Measurements from ENCODE around the gene AKR1E2. TPM values are rescaled to one million over a fixed set of nuclear protein-coding genes. Genes with fewer than 3 reads are reported as not detected.

AKR1E2 gene
- polyA plus RNA-seq (2012; ENCODE audit: low read depth, missing spikeins) = not detected

GRCh38 chr10:4825868-4826791 is at the start of gene AKR1E2:
TSS of gene AKR1E2 (plus strand) at chr10:4826207. CDS start at chr10:4826325, 118 bp downstream.
- no peak for FAIRE-seq
- DNase-seq (ENCODE audit: insufficient read length, low spot score) = no peak
- no peak for TF ChIP-seq POLR2A (IDR thresholded peaks at IDR 0.05; ENCODE audit: low read depth, low read length)
- TF ChIP-seq POU2F2 (IDR thresholded peaks at IDR 0.05; ENCODE audit: low read depth, low read length) = no peak
- TF ChIP-seq PAX5 (IDR thresholded peaks at IDR 0.05; ENCODE audit: insufficient read depth, low read length, severe bottlenecking) = no peak
- no peak for TF ChIP-seq SPI1 (IDR thresholded peaks at IDR 0.05; ENCODE audit: low read depth, low read length)
- TF ChIP-seq POLR2AphosphoS5 (IDR thresholded peaks at IDR 0.05; ENCODE audit: low read depth, low read length) = no peak
- no peak for TF ChIP-seq TAF1 (IDR thresholded peaks at IDR 0.05; ENCODE audit: low read depth, low read length)

GRCh38 chr10:4776234-4776638 is 49.8 kb upstream of the AKR1E2 start:
- TF ChIP-seq PAX5 (IDR thresholded peaks at IDR 0.05; ENCODE audit: insufficient read depth, low read length, severe bottlenecking) (no peak), POLR2A (IDR thresholded peaks at IDR 0.05; ENCODE audit: low read depth, low read length) (no peak), SPI1 (IDR thresholded peaks at IDR 0.05; ENCODE audit: low read depth, low read length) (no peak), POU2F2 (IDR thresholded peaks at IDR 0.05; ENCODE audit: low read depth, low read length) (no peak), TAF1 (IDR thresholded peaks at IDR 0.05; ENCODE audit: low read depth, low read length) (no peak), POLR2AphosphoS5 (IDR thresholded peaks at IDR 0.05; ENCODE audit: low read depth, low read length) (no peak)
- no peak for DNase-seq (ENCODE audit: insufficient read length, low spot score)
- no peak for FAIRE-seq

GRCh38 chr10:4778761-4779160 is 47.2 kb upstream of the AKR1E2 start:
- TF ChIP-seq PAX5 (IDR thresholded peaks at IDR 0.05; ENCODE audit: insufficient read depth, low read length, severe bottlenecking) (no peak), POLR2A (IDR thresholded peaks at IDR 0.05; ENCODE audit: low read depth, low read length) (no peak), TAF1 (IDR thresholded peaks at IDR 0.05; ENCODE audit: low read depth, low read length) (no peak), POLR2AphosphoS5 (IDR thresholded peaks at IDR 0.05; ENCODE audit: low read depth, low read length) (no peak), SPI1 (IDR thresholded peaks at IDR 0.05; ENCODE audit: low read depth, low read length) (no peak), POU2F2 (IDR thresholded peaks at IDR 0.05; ENCODE audit: low read depth, low read length) (no peak)
- no peak for FAIRE-seq

GRCh38 chr10:4780091-4780490 is 45.9 kb upstream of the AKR1E2 start:
- TF ChIP-seq TAF1 (IDR thresholded peaks at IDR 0.05; ENCODE audit: low read depth, low read length) = no peak
- TF ChIP-seq PAX5 (IDR thresholded peaks at IDR 0.05; ENCODE audit: insufficient read depth, low read length, severe bottlenecking) = no peak
- TF ChIP-seq POLR2AphosphoS5 (IDR thresholded peaks at IDR 0.05; ENCODE audit: low read depth, low read length) = no peak
- TF ChIP-seq POU2F2 (IDR thresholded peaks at IDR 0.05; ENCODE audit: low read depth, low read length) = no peak
- TF ChIP-seq SPI1 (IDR thresholded peaks at IDR 0.05; ENCODE audit: low read depth, low read length) = no peak
- TF ChIP-seq POLR2A (IDR thresholded peaks at IDR 0.05; ENCODE audit: low read depth, low read length) = no peak
- no peak for FAIRE-seq
- DNase-seq (ENCODE audit: insufficient read length, low spot score) = no peak

More at GRCh38 chr10:4778761-4779160, 47.2 kb upstream of the AKR1E2 start:
- no peak for DNase-seq (ENCODE audit: insufficient read length, low spot score)

- no peak for TF ChIP-seq POU2F2 (IDR thresholded peaks at IDR 0.05; ENCODE audit: low read depth, low read length)
- no peak for TF ChIP-seq POLR2AphosphoS5 (IDR thresholded peaks at IDR 0.05; ENCODE audit: low read depth, low read length)
- TF ChIP-seq POLR2A (IDR thresholded peaks at IDR 0.05; ENCODE audit: low read depth, low read length) = no peak
- TF ChIP-seq SPI1 (IDR thresholded peaks at IDR 0.05; ENCODE audit: low read depth, low read length) = no peak
- TF ChIP-seq TAF1 (IDR thresholded peaks at IDR 0.05; ENCODE audit: low read depth, low read length) = no peak
- TF ChIP-seq PAX5 (IDR thresholded peaks at IDR 0.05; ENCODE audit: insufficient read depth, low read length, severe bottlenecking) = no peak
- DNase-seq (ENCODE audit: insufficient read length, low spot score) (no peak), FAIRE-seq (no peak)
These were observed 45.2 kb upstream of the AKR1E2 start for GRCh38 chr10:4780782-4781181.

- FAIRE-seq (no peak), DNase-seq (ENCODE audit: insufficient read length, low spot score) (no peak)
- no peak for TF ChIP-seq POU2F2 (IDR thresholded peaks at IDR 0.05; ENCODE audit: low read depth, low read length)
- no peak for TF ChIP-seq SPI1 (IDR thresholded peaks at IDR 0.05; ENCODE audit: low read depth, low read length)
- TF ChIP-seq POLR2AphosphoS5 (IDR thresholded peaks at IDR 0.05; ENCODE audit: low read depth, low read length) = no peak
- TF ChIP-seq PAX5 (IDR thresholded peaks at IDR 0.05; ENCODE audit: insufficient read depth, low read length, severe bottlenecking) = no peak
- no peak for TF ChIP-seq POLR2A (IDR thresholded peaks at IDR 0.05; ENCODE audit: low read depth, low read length)
- TF ChIP-seq TAF1 (IDR thresholded peaks at IDR 0.05; ENCODE audit: low read depth, low read length) = no peak
These were observed 44.1 kb upstream of the AKR1E2 start for GRCh38 chr10:4781955-4782354.

- no peak for DNase-seq (ENCODE audit: insufficient read length, low spot score)
- no peak for FAIRE-seq
- TF ChIP-seq POLR2A (IDR thresholded peaks at IDR 0.05; ENCODE audit: low read depth, low read length) (no peak), SPI1 (IDR thresholded peaks at IDR 0.05; ENCODE audit: low read depth, low read length) (no peak), POU2F2 (IDR thresholded peaks at IDR 0.05; ENCODE audit: low read depth, low read length) (no peak), PAX5 (IDR thresholded peaks at IDR 0.05; ENCODE audit: insufficient read depth, low read length, severe bottlenecking) (no peak), TAF1 (IDR thresholded peaks at IDR 0.05; ENCODE audit: low read depth, low read length) (no peak), POLR2AphosphoS5 (IDR thresholded peaks at IDR 0.05; ENCODE audit: low read depth, low read length) (no peak)
These were observed 41.2 kb upstream of the AKR1E2 start for GRCh38 chr10:4784667-4785333.

GRCh38 chr10:4786043-4786839 is 39.8 kb upstream of the AKR1E2 start:
- no peak for TF ChIP-seq POLR2A (IDR thresholded peaks at IDR 0.05; ENCODE audit: low read depth, low read length)
- TF ChIP-seq POLR2AphosphoS5 (IDR thresholded peaks at IDR 0.05; ENCODE audit: low read depth, low read length) = no peak
- no peak for TF ChIP-seq TAF1 (IDR thresholded peaks at IDR 0.05; ENCODE audit: low read depth, low read length)
- TF ChIP-seq PAX5 (IDR thresholded peaks at IDR 0.05; ENCODE audit: insufficient read depth, low read length, severe bottlenecking) = no peak
- no peak for TF ChIP-seq POU2F2 (IDR thresholded peaks at IDR 0.05; ENCODE audit: low read depth, low read length)
- no peak for TF ChIP-seq SPI1 (IDR thresholded peaks at IDR 0.05; ENCODE audit: low read depth, low read length)
- no peak for FAIRE-seq
- no peak for DNase-seq (ENCODE audit: insufficient read length, low spot score)

Data from GM12891 (cell line).